IPS-11a (cell line): ENCODE results near the gene TPCN2.

ENCODE experiments used
- H3K4me3 ChIP-seq: one replicate; pipeline ENCODE4 v1.5.1; 2013; ENCODE audit warnings: low read depth, low read length, control low read depth

TPCN2 gene

DNA sequence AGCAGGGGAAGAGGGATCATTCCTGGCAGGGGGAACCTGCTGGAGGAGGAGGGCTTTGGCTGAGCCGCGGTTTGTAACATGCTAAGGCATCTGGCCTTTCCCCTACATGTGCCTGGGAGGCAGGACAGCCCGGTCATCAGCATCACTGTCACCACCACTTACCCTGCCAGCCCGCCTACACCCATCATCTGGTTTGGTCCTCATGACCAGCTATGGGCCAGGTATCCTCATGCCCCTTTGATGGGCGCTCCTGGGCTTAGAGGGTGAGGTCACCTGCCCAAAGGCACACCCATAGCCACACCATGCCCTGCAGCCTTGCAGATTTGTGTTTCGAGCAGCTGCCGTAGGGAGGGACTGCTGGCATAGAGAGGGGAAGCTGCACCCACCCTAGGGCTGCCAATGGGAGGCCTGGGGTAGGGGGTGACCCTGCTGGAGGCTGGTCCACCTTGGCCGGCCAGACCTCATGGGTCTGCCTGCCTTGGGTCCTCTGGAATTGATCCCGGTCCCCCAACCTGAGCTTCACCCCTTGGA lies 38.3 kb upstream of the TPCN2 start:
- peak overlapping the region; percentile 30 for H3K4me3 ChIP-seq

GRCh38 chr11:69010964-69011623 lies 37.6 kb upstream of the TPCN2 start:
- peak overlapping the region; percentile 30 for H3K4me3 ChIP-seq

- no peak overlapping the region for H3K4me3 ChIP-seq
These were observed 37.1 kb upstream of the TPCN2 start for GRCh38 chr11:69011624-69012091.

DNA sequence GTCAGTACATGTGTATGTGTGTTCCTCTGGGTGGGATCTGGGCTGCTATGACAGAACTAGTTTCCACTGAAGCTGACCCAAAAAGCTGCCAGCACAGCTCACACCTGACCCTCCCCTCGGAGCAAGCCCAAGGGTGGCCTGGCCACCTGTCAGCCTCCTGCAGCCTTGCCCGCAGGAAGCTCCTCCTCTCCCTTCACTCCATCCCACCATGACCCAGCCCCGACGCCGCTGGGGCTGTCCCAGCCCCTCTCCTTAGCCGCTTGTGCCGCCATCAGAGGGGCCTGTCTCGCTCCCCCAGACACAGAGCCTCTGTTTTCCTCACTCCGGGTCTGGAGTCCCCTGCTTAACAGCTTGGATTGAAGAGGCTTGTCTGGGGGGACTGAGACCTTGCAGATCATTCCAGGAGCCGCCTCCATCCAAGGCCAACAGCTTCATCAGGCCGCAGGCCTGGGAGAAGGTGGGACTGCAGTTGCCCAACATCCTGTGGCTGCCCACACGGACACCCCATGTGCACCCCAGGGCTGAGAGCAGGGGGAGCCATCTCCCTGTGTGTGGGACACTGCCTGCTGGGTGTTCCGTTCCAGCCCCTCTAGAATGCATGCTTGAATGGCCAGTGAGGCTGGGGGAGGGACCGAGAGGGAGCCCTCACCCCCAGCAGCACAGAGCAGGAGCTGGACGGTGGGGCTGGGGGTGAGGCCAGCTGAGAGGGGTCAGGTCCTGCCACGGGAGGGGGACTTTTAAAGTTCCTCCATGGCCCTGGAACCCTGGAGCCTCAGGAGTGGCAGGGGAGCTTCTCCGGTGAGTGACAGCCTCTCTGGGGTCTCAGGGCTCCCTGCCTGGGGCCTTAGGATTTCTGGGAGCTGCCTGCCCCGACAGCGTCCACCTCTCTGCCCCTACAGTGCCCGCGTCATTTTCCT lies 36.4 kb upstream of the TPCN2 start:
- peak overlapping the region; percentile 27 for H3K4me3 ChIP-seq

DNA sequence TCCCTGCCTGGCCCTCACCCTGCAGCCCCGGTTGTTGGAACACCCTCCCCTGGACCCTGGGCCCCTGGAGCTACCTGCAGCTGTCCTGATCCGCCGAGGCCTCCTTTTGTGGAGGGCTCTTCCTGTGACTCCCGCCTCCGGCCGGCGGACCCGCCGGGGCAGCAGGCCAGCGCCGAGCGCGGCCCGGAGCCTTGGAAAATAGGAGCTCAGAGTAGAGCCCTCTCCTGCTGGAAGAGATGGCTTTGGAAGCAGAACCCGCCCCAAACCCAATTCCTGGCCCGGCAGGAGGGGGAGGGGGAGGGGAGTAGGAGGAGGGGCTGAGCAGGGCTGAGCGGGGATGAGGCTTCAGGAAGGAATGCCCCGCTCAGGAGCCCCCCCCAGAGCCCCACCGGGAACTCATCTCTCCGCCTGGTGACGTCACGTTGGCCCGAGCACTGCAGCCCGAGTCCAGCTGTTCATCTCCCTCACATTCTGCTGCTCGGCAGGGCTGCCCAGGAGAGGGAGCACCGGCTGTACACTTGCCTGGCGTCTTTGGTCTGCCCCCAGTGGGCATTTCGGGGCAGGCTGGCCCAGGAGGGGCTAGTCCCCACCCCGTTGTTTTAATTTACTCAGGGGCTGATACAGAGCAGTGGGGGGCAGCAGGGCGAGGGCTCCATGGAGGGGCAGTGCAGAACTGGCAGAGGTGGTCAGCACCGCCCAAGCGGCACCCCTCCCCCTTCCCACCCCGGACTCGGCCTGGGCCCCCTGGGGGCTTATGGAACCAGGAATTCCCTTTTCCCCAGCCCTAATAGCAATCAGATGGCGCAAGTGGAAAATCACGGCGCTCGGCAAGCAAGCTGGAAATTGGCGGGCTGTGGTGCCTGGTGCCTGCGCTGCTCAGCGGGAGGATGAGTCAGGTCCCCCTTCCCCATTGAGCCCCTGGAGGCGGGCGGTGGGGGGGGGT lies 35.5 kb upstream of the TPCN2 start, which contains the start of gene MRGPRF:
MRGPRF (minus strand) TSS at position 238 of the 943 bp plus-strand sequence. CDS start 3,345 bp downstream, outside the sequence.
- peak within 1 kb of the TSS; percentile 27 for H3K4me3 ChIP-seq

DNA sequence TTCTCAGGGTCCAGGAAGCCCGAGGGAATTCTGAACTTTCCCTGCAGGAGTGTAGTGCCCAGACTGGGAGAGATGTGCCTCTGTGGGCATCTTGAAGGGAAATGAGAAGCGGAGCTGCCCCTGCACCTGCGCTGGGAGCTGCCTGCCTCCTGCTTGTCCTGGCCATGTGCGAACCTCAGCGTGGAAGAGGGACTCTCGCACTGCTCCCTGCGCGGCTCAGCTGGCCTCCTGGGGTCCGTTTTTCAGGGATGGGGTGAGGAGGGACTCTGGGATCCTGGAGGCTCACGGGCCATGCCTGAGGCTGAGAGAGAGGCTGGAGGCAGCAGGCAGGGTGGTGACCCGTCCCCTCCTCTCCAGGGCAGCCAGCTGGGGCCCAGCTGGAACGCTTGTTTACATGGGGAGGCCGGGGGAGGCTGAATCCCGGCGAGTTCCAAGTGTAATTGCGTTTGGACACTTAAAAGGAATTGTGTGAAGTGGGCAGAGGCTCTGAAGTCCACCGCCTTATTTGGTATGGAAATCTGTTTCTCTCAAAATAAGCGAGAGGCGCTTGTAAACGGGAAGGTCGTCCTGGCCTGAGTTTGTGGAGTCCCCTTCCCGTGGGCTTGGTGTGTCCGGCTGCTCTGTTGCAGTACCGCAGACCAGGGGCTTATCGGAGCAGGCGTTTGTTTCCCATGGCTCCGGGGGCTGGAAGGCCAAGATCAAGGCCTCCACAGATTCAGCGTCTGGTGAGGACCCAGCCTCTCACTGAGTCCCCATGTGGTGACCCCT lies 34.5 kb upstream of the TPCN2 start:
- H3K4me3 ChIP-seq, result no peak overlapping the region

DNA sequence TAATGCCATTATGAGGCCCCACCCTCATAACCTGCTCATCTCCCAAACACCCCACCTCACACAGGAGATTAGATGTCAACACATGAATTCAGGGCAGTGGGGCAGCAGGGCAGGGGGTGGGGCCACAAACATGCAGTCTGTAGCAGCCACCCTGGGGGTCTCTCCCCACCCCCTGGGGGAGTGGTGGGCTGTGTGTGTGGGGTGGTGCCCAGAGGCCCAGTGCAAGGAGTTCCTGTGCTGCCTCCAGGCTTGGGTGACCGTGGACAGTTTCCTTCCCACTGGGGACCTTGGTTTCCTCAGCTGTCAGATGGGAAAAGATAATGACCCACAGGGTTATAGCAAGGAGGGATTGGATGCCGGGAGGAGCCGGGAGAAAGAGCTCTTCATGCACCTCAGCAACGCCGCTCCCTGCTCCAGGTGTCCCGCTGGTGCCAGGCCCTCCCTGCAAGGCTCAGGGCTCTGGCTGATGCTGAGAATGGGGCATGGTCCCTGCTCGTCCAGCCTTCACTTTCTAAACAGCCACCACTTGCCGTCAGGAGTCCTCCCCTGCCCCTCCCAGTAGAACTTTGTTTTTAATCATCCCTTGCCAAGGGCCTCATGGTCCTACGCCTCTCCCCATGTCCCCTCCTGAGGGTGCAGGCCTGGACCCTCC lies 33.7 kb upstream of the TPCN2 start:
- H3K4me3 ChIP-seq, result no peak overlapping the region

DNA sequence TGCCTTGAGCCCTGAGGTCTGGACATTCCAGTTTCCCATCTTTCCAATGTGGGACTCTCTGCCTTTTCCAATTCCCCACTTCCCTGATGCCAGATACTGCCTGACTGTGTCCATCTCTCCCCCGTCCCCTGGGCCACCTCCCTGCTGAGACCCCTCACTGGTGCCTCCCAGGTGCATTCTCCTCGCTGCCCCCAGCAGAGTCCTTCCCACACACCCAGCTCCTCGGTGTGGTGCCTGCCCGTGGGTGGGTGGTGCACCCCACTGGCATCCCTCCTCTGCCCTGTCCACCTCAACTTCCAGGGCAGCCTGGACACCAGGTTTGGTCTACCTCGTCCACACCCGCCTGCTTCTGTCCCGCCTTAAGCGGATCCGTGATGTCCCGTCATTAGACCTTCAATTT lies 30.8 kb upstream of the TPCN2 start:
- no peak overlapping the region for H3K4me3 ChIP-seq

GRCh38 chr11:69018924-69019323 lies 29.8 kb upstream of the TPCN2 start:
- no peak overlapping the region for H3K4me3 ChIP-seq

DNA sequence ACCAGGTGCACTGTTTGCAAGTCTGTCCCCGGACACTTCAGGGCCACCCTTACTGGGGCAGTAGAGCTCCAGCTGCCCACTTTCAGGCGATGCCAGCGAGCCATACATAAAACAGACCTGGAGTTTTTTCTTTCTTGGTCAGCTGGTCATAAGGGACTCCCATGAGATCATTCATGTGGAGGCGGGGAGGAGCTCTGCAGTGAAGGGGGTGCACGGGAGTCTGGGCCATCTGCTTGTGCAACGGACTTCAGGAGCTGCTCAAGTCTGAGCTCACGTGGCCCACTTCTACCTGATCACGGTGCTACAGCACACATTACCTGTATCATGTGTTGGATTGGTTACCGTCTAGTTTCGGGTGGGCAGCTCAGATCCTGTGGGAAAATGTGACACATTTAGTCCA lies 26.5 kb upstream of the TPCN2 start:
- no peak overlapping the region for H3K4me3 ChIP-seq

DNA sequence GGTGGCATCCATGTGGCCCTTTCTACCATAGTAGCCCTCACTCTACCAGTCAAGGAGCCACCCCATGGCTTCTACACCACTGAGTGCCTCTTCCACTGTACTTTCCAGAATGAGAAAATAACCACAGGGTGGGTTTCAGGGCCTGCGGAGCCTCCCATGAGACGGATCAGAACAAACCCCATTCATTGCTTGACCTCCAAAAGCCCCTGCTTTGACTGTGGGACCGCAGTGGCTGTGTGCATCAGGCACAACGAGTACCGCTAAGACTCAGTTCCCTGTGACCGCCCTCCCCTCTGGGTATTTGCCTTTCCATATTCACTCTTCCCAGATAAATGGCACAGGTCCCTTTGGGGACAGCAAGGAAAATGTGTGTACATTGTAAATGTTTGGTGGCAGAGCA lies 24.2 kb upstream of the TPCN2 start:
- no peak overlapping the region for H3K4me3 ChIP-seq

- H3K4me3 ChIP-seq, result no peak overlapping the region
These were observed 20.9 kb upstream of the TPCN2 start for GRCh38 chr11:69027704-69028372.

GRCh38 chr11:69030301-69030700 lies 18.4 kb upstream of the TPCN2 start:
- H3K4me3 ChIP-seq, result no peak overlapping the region

DNA sequence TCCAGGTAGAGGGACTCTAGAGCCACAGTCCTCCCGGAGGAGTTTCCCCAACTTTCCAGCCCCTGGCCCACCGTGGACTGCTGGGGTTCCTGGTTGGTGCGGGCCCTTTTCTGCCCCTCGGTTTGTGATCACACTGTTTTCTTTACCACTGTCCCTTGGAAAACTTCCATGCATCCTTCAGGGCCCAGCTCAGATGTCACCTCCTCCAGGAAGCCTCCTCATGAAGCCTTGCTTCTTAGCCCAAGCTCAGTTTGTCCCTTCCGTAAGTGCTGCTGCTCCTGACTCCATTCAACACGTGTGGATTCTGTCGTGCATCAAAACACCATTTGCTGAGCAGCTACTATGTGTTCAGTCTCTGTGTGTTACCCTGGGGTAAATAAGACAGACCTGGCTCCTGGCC lies 15.9 kb upstream of the TPCN2 start:
- H3K4me3 ChIP-seq, result no peak overlapping the region

GRCh38 chr11:69033431-69033830 lies 15.3 kb upstream of the TPCN2 start:
- no peak overlapping the region for H3K4me3 ChIP-seq

DNA sequence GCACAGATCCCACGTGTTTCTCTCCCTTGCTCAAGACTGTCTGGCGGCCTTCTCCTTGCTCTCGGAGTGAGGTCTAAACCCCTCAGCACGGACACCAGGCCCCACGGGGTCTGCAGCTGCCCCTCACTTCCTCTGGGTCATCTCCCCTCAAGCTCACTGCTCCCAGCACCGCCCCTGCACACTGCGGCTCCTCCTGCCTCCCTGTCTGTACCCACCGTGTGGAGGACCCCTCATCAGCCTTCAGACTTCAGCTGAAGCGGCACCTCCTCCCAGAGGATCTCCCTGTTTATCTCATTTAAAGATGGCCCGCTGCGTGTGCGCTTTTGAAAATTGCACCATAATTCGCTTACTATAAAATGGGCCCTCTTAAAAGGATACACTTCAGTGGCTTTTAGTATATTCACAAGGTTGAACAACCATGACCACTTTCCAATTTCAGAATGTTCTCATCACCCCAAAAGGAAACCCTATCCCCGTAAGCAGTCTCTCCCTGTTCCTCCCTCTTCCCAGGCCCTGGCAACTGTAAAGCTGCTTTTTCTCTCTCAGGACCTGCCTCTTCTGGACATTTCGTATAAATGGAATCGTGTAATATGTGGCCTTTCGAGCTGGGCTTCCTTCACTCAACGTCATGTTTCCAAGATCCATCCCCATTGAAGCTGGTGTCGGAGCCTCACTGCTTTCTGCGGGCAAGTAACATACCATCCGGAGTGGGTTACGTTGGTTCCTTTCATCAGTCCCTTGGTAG lies 14.4 kb upstream of the TPCN2 start:
- no peak overlapping the region for H3K4me3 ChIP-seq

GRCh38 chr11:69035150-69035945 lies 13.4 kb upstream of the TPCN2 start:
- no peak overlapping the region for H3K4me3 ChIP-seq
